Pancreas (tissue), 10 donors: ENCODE measurements around the gene PIM3. TPM values are rescaled to one million over a fixed set of nuclear protein-coding genes. Genes with fewer than 3 reads are reported as not detected.
A peak's percentile ranks its signal among the peaks of the same experiment; 100 is the strongest.

ENCODE experiments used
- ATAC-seq, 4 donors: fragments of 200-7000 bp; cut with Tn5 transposase; one replicate each; pipeline versions ENCODE4 v1.8.0 to v1.9.1; 2020; ENCODE audit warnings: mild to moderate bottlenecking in 4 of 4, moderate library complexity in 4 of 4
- DNase-seq, 6 donors: peaks; one replicate each; pipeline ENCODE4 v3.0.0-alpha.2; 2020
- FAIRE-seq: peaks from 2 replicates; lab custom pipeline; 2012; peaks lifted over from hg19 to GRCh38; lab: Jason Lieb, UNC
- H3K27ac ChIP-seq, 4 donors: fragments of 200-600 bp; sonication (generic); 1 replicate in 3 of 4; 2 replicates in 1 of 4; pipeline versions ENCODE4 v1.5.0 to v1.8.0; 2020
- H3K27me3 ChIP-seq, 4 donors: fragments of 200-600 bp; one replicate each; pipeline ENCODE4 v1.8.0; 2021
- H3K36me3 ChIP-seq, 3 donors: fragments of 200-600 bp; sonication (generic) in 1 of 3; one replicate each; pipeline versions ENCODE4 v1.5.0 to v1.8.0; 2020 to 2021
- H3K4me1 ChIP-seq, 3 donors: fragments of 200-600 bp; one replicate each; pipeline ENCODE4 v1.8.0; 2021
- H3K4me3 ChIP-seq, 4 donors: fragments of 200-600 bp; sonication (generic) in 2 of 4; one replicate each; pipeline versions ENCODE4 v1.5.0 to v1.8.0; 2020 to 2021
- H3K9me3 ChIP-seq, 4 donors: fragments of 200-600 bp; one replicate each; pipeline ENCODE4 v1.8.0; 2021
- CTCF ChIP-seq, 4 donors: fragments of 200-600 bp; sonication (generic) in 3 of 4; IDR thresholded peaks; one replicate each; pipeline versions ENCODE4 v1.5.0 to v1.8.0; 2021; ENCODE audit warnings: antibody characterized with exemption in 4 of 4
- WGBS, 2 donors: extraction: QIAGEN DNeasy Blood & Tissue Kit; methylation state at CpG; one replicate each; pipeline ENCODE4 v1.1.7; 2013; 5-methylcytosine and 5-hydroxymethylcytosine counted together
- intact Hi-C, 3 donors: fragments of 100-400 bp; cut with DNase I; formaldehyde crosslinking; loops; one replicate each; pipeline versions ENCODE4 v1.11.1 to v1.14.2; 2022
- polyA plus RNA-seq, 2 donors: library from polyadenylated mRNA; stranded (reverse); fragments of 200-250 nt; gene quantifications; one replicate each; pipeline ENCODE4 v1.2.3, GENCODE V29; 2013
- total RNA-seq, 6 donors: library from RNA; stranded (reverse); fragmentation: NEBNext Ultra II Directional in 4 of 6; extraction: Animal tissue kit (Norgen Biotek cat#: 25700) in 4 of 6; gene quantifications; one replicate each; pipeline versions ENCODE4 v1.2.1 to v1.2.4, GENCODE V29; 2021 to 2023
- donor health status: healthy with polysubstance abuse.
- donor health status: DM: no; HTN: no; CAD: no; lungs with moderate emphysema.
- donor health status: DM: no; HTN: no; CAD: no.
- donor health status: control.
- donor health status: control.
- donor health status: Bipolar disorder and iron deficiency.
- donor health status: DM: yes; HTN: yes; CAD: no.
- donor health status: DM: no; HTN: no; CAD: no.
- donor health status: DM: no; HTN: no; CAD: no.
- donor health status: DM: yes; HTN: yes; CAD: no.

The PIM3 gene
- total and polyA plus RNA-seq, 8 donors: 25.8 to 90.1 (median 39.9) TPM

GRCh38 chr22:49963647-49964026, 3.1 kb downstream of the PIM3 start:
- DNase-seq: peak in 4 of 6 donors; percentile 41 to 63 (median 50)
- H3K9me3 ChIP-seq: no peaks in the 10 kb centered on the region
- 58% methylated on average over 6 of the region's 6 CpGs for WGBS, 2 donors
- peaks cover 0 to 19% (median 17%) of the 10 kb centered on the region in 3 donors for H3K36me3 ChIP-seq
- FAIRE-seq: no peak
- ATAC-seq: no peak
- peak overlapping the region in 2 of 4 donors; percentile 87 to 95 for H3K27ac ChIP-seq
- intact Hi-C loops: no loop called here
- H3K27me3 ChIP-seq: no peaks in the 10 kb centered on the region
- H3K4me3 ChIP-seq: peak overlapping the region in 3 of 4 donors; percentile 10 to 94 (median 91)
- peaks cover 16 to 51% (median 18%) of the 10 kb centered on the region in 3 donors for H3K4me1 ChIP-seq
- TF ChIP-seq CTCF (IDR thresholded peaks at IDR 0.05): no peak

GRCh38 chr22:49964136-49965090, 3.8 kb downstream of the PIM3 start:
- intact Hi-C loops: no loop called here
- H3K4me1 ChIP-seq: peaks cover 16 to 46% (median 16%) of the 10 kb centered on the region in 3 donors
- H3K4me3 ChIP-seq: peak overlapping the region in 2 of 4 donors; percentile 91 to 94
- DNase-seq (peak; percentile 27 to 79 (median 51)), FAIRE-seq (no peak), ATAC-seq (no peak)
- no peaks in the 10 kb centered on the region for H3K27me3 ChIP-seq
- WGBS, 2 donors: 76 to 77% methylated on average over 19 of the region's 19 CpGs
- no peaks in the 10 kb centered on the region for H3K9me3 ChIP-seq
- no peak for TF ChIP-seq CTCF (IDR thresholded peaks at IDR 0.05)
- H3K36me3 ChIP-seq: peaks cover 0 to 19% (median 17%) of the 10 kb centered on the region in 3 donors
- peak overlapping the region in 2 of 4 donors; percentile 87 to 95 for H3K27ac ChIP-seq

- Histone ChIP-seq H3K4me3 (peak overlapping the region in 1 of 4 donors; percentile 3), H3K4me1 (peaks cover 14 to 48% (median 16%) of the 10 kb centered on the region in 3 donors), H3K9me3 (no peaks in the 10 kb centered on the region), H3K27me3 (no peaks in the 10 kb centered on the region), H3K27ac (peak overlapping the region in 2 of 4 donors; percentile 67 to 84), H3K36me3 (peaks cover 0 to 19% (median 17%) of the 10 kb centered on the region in 3 donors)
- intact Hi-C loops: no loop called here
- no peak for TF ChIP-seq CTCF (IDR thresholded peaks at IDR 0.05)
- no peak for FAIRE-seq
- no peak for ATAC-seq
- peak; percentile 25 to 82 (median 54) for DNase-seq
- WGBS, 2 donors: 85 to 87% methylated on average over 20 to 22 of the region's 22 CpGs
Measured at GRCh38 chr22:49965091-49966040, 4.8 kb downstream of the PIM3 start.

GRCh38 chr22:49966041-49966773, 5.6 kb downstream of the PIM3 start:
- 89% methylated on average over 9 to 11 of the region's 11 CpGs for WGBS, 2 donors
- Histone ChIP-seq H3K36me3 (peaks cover 0 to 19% (median 17%) of the 10 kb centered on the region in 3 donors), H3K9me3 (no peaks in the 10 kb centered on the region), H3K4me3 (peak overlapping the region in 1 of 4 donors; percentile 17), H3K27ac (peak overlapping the region in 3 of 4 donors; percentile 22 to 84 (median 67)), H3K4me1 (peaks cover 14 to 54% (median 19%) of the 10 kb centered on the region in 3 donors), H3K27me3 (no peaks in the 10 kb centered on the region)
- no peak for FAIRE-seq
- no peak for TF ChIP-seq CTCF (IDR thresholded peaks at IDR 0.05)
- intact Hi-C loops: no loop called here
- ATAC-seq: no peak
- peak; percentile 29 to 82 (median 51) for DNase-seq
